HG03095 (cell line): ENCODE results near the gene TTR.

Experiments used
- ATAC-seq: cut with Tn5 transposase; IDR thresholded peaks from one replicate; pipeline ENCODE4 v1.9.1; 2021; ENCODE audit warnings: moderate library complexity; ENCODE audit not compliant: unreplicated experiment

The TTR gene

GRCh38 chr18:31612124-31612523, 20.4 kb downstream of the TTR start:
- no peak for ATAC-seq

- no peak for ATAC-seq
Observed at GRCh38 chr18:31614044-31614443, 22.4 kb downstream of the TTR start.

- no peak for ATAC-seq
Observed at GRCh38 chr18:31616586-31616985, 24.9 kb downstream of the TTR start.

GRCh38 chr18:31617031-31617717, 25.5 kb downstream of the TTR start:
- no peak for ATAC-seq

- no peak for ATAC-seq
Observed at GRCh38 chr18:31618801-31619200, 27.1 kb downstream of the TTR start.

GRCh38 chr18:31619291-31619690, 27.6 kb downstream of the TTR start:
- ATAC-seq, result no peak

GRCh38 chr18:31624892-31625640, 33.4 kb downstream of the TTR start:
- ATAC-seq, result no peak

- ATAC-seq, result no peak
Observed at GRCh38 chr18:31626409-31626808, 34.7 kb downstream of the TTR start.

- ATAC-seq, result no peak
Observed at GRCh38 chr18:31630549-31630948, 38.9 kb downstream of the TTR start.

GRCh38 chr18:31631526-31631925, 39.8 kb downstream of the TTR start:
- ATAC-seq, result no peak

- ATAC-seq, result no peak
Observed at GRCh38 chr18:31632356-31632755, 40.7 kb downstream of the TTR start.

GRCh38 chr18:31633392-31634330, 42.0 kb downstream of the TTR start:
- peak; percentile 10 for ATAC-seq

- peak; percentile 95 for ATAC-seq
Observed at GRCh38 chr18:31634331-31634713, 42.6 kb downstream of the TTR start.

GRCh38 chr18:31636387-31636786, 44.7 kb downstream of the TTR start:
- ATAC-seq, result no peak

GRCh38 chr18:31637445-31637844, 45.8 kb downstream of the TTR start:
- no peak for ATAC-seq

- no peak for ATAC-seq
Observed at GRCh38 chr18:31643003-31643402, 51.3 kb downstream of the TTR start.

- ATAC-seq, result no peak
Observed at GRCh38 chr18:31645411-31645810, 53.7 kb downstream of the TTR start.

GRCh38 chr18:31646332-31647126, 54.9 kb downstream of the TTR start:
- no peak for ATAC-seq

GRCh38 chr18:31647127-31647753, 55.6 kb downstream of the TTR start:
- no peak for ATAC-seq
